MV-4-11 (cell line): ENCODE measurements around the gene GP1BB.
A peak's percentile ranks its signal among the peaks of the same experiment; 100 is the strongest.
"Not testable (repeated sequence)": the region's sequence is repeated elsewhere in the genome, so short reads cannot be mapped to it uniquely, and the experiment has no call there.

ENCODE experiments used
- DNase-seq: peaks from one replicate; lab custom pipeline; 2025; lab: John Stamatoyannopoulos, UW

The GP1BB gene

GRCh38 chr22:19714312-19715187 lies 8.8 kb upstream of the GP1BB start, which contains the start of gene SEPTIN5:
Gene SEPTIN5 (plus strand): TSS chr22:19714503. CDS start chr22:19714589, 86 bp downstream.
- no peak for DNase-seq

- DNase-seq = no peak
These were observed 8.0 kb upstream of the GP1BB start for GRCh38 chr22:19715188-19715930.

- DNase-seq = no peak
These were observed 7.1 kb upstream of the GP1BB start for GRCh38 chr22:19716041-19716828.

GRCh38 chr22:19716829-19717105 lies 6.6 kb upstream of the GP1BB start:
- DNase-seq = no peak

- no peak for DNase-seq
These were observed 6.2 kb upstream of the GP1BB start for GRCh38 chr22:19717181-19717580.

- DNase-seq = peak; percentile 49
These were observed 5.5 kb upstream of the GP1BB start for GRCh38 chr22:19717691-19718455.

- DNase-seq = no peak
These were observed 4.8 kb upstream of the GP1BB start for GRCh38 chr22:19718456-19719049.

GRCh38 chr22:19719050-19719482 lies 4.3 kb upstream of the GP1BB start:
- no peak for DNase-seq

- no peak for DNase-seq
These were observed 3.8 kb upstream of the GP1BB start for GRCh38 chr22:19719488-19720021.

- no peak for DNase-seq
These were observed 3.0 kb upstream of the GP1BB start for GRCh38 chr22:19720150-19720827.

- no peak for DNase-seq
These were observed 2.4 kb upstream of the GP1BB start for GRCh38 chr22:19720999-19721329.

- DNase-seq = no peak
These were observed 1.8 kb upstream of the GP1BB start for GRCh38 chr22:19721330-19722177.

- DNase-seq = peak; percentile 29
These were observed 959 bp upstream of the GP1BB start for GRCh38 chr22:19722178-19722981.

- DNase-seq = no peak
These were observed 432 bp upstream of the GP1BB start for GRCh38 chr22:19722982-19723231.

- DNase-seq = no peak
These were observed 866 bp downstream of the GP1BB start for GRCh38 chr22:19723983-19724827.

GRCh38 chr22:19724927-19725661 lies 1.8 kb downstream of the GP1BB start:
- DNase-seq = no peak

- not testable (repeated sequence) for DNase-seq
These were observed 2.9 kb downstream of the GP1BB start for GRCh38 chr22:19726064-19726788.
